SK-N-MC (cell line): ENCODE measurements around the gene OAS3.

Experiments used
- DNase-seq: peaks from one replicate; pipeline ENCODE4 v3.0.0-alpha.2; 2011; ENCODE audit warnings: low read depth, low spot score
- H3K27ac ChIP-seq: fragments of 200-600 bp; sonication (generic); 2 replicates; pipeline ENCODE4 v1.5.1; 2016; ENCODE audit warnings: mixed run types
- H3K36me3 ChIP-seq: fragments of 200-600 bp; sonication (generic); 2 replicates; pipeline ENCODE4 v1.6.1; 2017; ENCODE audit warnings: antibody characterized with exemption, low read length, mixed read lengths; ENCODE audit not compliant: insufficient read depth
- H3K4me3 ChIP-seq: fragments of 200-600 bp; sonication (generic); 2 replicates; pipeline ENCODE4 v1.5.1; 2016
- H3K9ac ChIP-seq: fragments of 200-600 bp; sonication (generic); 2 replicates; pipeline ENCODE4 v1.8.0; 2017; ENCODE audit warnings: mixed run types, mixed read lengths; ENCODE audit not compliant: insufficient read length
- H3K9me3 ChIP-seq: fragments of 200-600 bp; sonication (generic); 2 replicates; pipeline ENCODE4 v1.6.1; 2017; ENCODE audit warnings: low read depth, mild to moderate bottlenecking, antibody characterized with exemption, low read length, moderate library complexity, mixed read lengths
- EZH2 ChIP-seq: fragments of 200-600 bp; sonication (generic); IDR thresholded peaks from one replicate; pipeline ENCODE4 v1.6.1; 2017; ENCODE audit warnings: antibody characterized with exemption
- FOXP2 ChIP-seq: optimal IDR thresholded peaks from 2 replicates; pipeline ENCODE3; 2011; ENCODE audit warnings: mild to moderate bottlenecking, moderate library complexity; ENCODE audit not compliant: insufficient read depth; ENCODE audit errors: extremely low read length, control extremely low read depth
- POLR2AphosphoS5 ChIP-seq: IDR thresholded peaks from 2 replicates; pipeline ENCODE4 v1.6.1; 2012; ENCODE audit warnings: mild to moderate bottlenecking, low read depth, low read length, borderline replicate concordance

OAS3 gene

DNA sequence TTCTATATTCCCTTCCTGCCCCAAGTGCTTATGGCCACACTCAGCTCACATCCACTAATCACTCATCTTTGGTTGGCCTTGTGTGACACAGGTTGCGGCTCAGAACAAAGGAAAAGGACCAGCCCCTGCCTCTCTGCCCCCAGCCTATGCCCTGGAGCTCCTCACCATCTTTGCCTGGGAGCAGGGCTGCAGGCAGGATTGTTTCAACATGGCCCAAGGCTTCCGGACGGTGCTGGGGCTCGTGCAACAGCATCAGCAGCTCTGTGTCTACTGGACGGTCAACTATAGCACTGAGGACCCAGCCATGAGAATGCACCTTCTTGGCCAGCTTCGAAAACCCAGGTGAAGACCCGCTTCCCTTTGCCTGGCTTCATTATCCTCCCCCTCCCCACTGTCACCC is 24.3 kb downstream of the OAS3 start:
- Histone ChIP-seq H3K4me3 (no peak overlapping the region), H3K9ac (no peak overlapping the region), H3K27ac (no peak overlapping the region), H3K9me3 (no peaks in the 10 kb centered on the region), H3K36me3 (peaks cover 8% of the 10 kb centered on the region; the same call in 1 of the 2 replicates)
- no peak for DNase-seq
- TF ChIP-seq POLR2AphosphoS5, result no peak
- no peak for TF ChIP-seq EZH2
- TF ChIP-seq FOXP2, result no peak

- Histone ChIP-seq H3K4me3 (no peak overlapping the region), H3K27ac (no peak overlapping the region), H3K9me3 (no peaks in the 10 kb centered on the region), H3K36me3 (peaks cover 8% of the 10 kb centered on the region; the same call in 1 of the 2 replicates), H3K9ac (no peak overlapping the region)
- TF ChIP-seq FOXP2 (no peak), POLR2AphosphoS5 (no peak), EZH2 (no peak)
- DNase-seq, result no peak
Measured at GRCh38 chr12:112963227-112963861, 25.1 kb downstream of the OAS3 start.

DNA sequence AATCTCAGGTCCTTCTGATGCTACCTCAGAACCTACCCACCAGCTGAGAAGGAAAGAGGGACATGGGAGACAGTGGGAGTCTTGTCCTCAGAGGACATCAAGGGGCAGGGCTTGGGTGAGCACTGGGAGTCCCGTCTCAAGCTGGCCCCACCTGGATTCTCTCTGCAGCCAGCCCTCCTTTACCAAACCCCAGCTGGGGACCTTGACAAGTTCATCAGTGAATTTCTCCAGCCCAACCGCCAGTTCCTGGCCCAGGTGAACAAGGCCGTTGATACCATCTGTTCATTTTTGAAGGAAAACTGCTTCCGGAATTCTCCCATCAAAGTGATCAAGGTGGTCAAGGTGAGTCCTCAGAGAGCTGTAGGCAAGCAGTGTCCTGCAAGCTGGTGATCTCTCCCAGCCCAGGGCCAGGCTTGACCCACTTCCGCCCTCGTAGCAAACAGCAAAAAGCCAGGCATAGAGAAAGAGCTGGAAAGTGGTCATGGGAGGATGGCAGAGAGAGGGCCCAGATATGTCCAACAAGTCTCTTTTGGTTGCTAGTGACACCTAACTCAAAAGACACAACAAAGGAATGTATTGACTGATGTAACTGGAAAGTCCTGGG is 25.9 kb downstream of the OAS3 start:
- no peak for TF ChIP-seq EZH2
- no peak for TF ChIP-seq POLR2AphosphoS5
- TF ChIP-seq FOXP2, result no peak
- DNase-seq, result no peak
- Histone ChIP-seq H3K27ac (no peak overlapping the region), H3K9me3 (no peaks in the 10 kb centered on the region), H3K36me3 (peaks cover 8% of the 10 kb centered on the region; the same call in 1 of the 2 replicates), H3K4me3 (no peak overlapping the region), H3K9ac (no peak overlapping the region)

DNA sequence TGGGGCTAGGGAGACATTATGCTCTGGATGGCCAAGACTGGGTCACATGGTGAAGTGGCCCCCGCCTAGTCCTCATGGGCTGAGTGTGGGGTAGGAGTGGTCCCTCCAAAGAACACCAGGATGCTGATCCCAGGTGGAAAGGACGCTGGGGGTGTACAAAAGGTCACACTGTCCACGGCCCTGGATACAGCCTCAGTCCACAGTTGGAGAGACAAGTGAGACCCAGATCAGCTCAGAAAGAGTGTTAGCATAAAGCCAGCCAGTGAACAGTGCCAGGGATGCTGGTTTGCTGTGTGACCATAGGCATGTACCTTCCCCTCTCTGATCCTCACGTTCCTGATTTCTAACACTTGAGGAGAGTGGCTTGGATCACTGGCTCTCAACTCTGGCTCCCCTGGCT is 26.6 kb downstream of the OAS3 start:
- H3K9ac ChIP-seq, result no peak overlapping the region
- DNase-seq, result no peak
- H3K9me3 ChIP-seq, result no peaks in the 10 kb centered on the region
- no peak for TF ChIP-seq POLR2AphosphoS5
- no peak for TF ChIP-seq EZH2
- TF ChIP-seq FOXP2, result no peak
- H3K4me3 ChIP-seq, result no peak overlapping the region
- H3K27ac ChIP-seq, result no peak overlapping the region
- peaks cover 8% of the 10 kb centered on the region; the same call in 1 of the 2 replicates for H3K36me3 ChIP-seq

- Histone ChIP-seq H3K27ac (no peak overlapping the region), H3K4me3 (no peak overlapping the region), H3K9me3 (no peaks in the 10 kb centered on the region), H3K36me3 (peaks cover 8% of the 10 kb centered on the region; the same call in 1 of the 2 replicates), H3K9ac (no peak overlapping the region)
- no peak for DNase-seq
- TF ChIP-seq POLR2AphosphoS5, result no peak
- no peak for TF ChIP-seq FOXP2
- TF ChIP-seq EZH2, result no peak
Measured at GRCh38 chr12:112965643-112966042, 27.4 kb downstream of the OAS3 start.

- no peak overlapping the region for H3K4me3 ChIP-seq
Measured at GRCh38 chr12:112967306-112967705, 29.0 kb downstream of the OAS3 start.

GRCh38 chr12:112967858-112968257 is 29.6 kb downstream of the OAS3 start:
- H3K36me3 ChIP-seq, result no peaks in the 10 kb centered on the region
- no peak for TF ChIP-seq EZH2
- no peak for TF ChIP-seq POLR2AphosphoS5
- TF ChIP-seq FOXP2, result no peak
- no peak overlapping the region for H3K4me3 ChIP-seq
- H3K9me3 ChIP-seq, result no peaks in the 10 kb centered on the region
- no peak overlapping the region for H3K9ac ChIP-seq
- no peak overlapping the region for H3K27ac ChIP-seq
- no peak for DNase-seq

More at GRCh38 chr12:112967306-112967705, 29.0 kb downstream of the OAS3 start:
- TF ChIP-seq EZH2 (no peak), POLR2AphosphoS5 (no peak), FOXP2 (no peak)
- H3K36me3 ChIP-seq, result no peaks in the 10 kb centered on the region; the same call in 1 of the 2 replicates
- no peak for DNase-seq
- no peak overlapping the region for H3K9ac ChIP-seq
- H3K27ac ChIP-seq, result no peak overlapping the region
- no peaks in the 10 kb centered on the region for H3K9me3 ChIP-seq

DNA sequence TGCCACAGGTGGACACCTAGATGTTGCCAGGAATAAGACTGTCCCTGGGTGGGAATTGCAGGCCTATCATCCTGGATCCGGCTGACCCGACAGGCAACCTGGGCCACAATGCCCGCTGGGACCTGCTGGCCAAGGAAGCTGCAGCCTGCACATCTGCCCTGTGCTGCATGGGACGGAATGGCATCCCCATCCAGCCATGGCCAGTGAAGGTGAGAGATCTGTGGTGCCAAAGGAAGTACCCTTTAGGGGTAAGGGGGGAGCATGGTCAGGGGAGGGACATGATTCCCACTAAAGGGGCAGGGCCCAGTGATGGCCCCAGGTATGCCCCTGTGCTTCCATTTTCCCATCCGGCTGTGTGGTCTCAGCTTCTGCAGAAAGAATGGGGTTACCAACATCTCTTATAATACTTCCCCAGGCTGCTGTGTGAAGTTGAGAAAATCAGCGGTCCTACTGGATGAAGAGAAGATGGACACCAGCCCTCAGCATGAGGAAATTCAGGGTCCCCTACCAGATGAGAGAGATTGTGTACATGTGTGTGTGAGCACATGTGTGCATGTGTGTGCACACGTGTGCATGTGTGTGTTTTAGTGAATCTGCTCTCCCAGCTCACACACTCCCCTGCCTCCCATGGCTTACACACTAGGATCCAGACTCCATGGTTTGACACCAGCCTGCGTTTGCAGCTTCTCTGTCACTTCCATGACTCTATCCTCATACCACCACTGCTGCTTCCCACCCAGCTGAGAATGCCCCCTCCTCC is 31.5 kb downstream of the OAS3 start:
- Histone ChIP-seq H3K9ac (no peak overlapping the region), H3K9me3 (no peaks in the 10 kb centered on the region), H3K4me3 (no peak overlapping the region), H3K36me3 (no peaks in the 10 kb centered on the region), H3K27ac (no peak overlapping the region)
- no peak for DNase-seq
- TF ChIP-seq FOXP2 (no peak), POLR2AphosphoS5 (no peak), EZH2 (no peak)
